HG03565 (cell line): ENCODE measurements around the gene LRMDA.

ENCODE experiments used
- ATAC-seq: cut with Tn5 transposase; IDR thresholded peaks from one replicate; pipeline ENCODE4 v1.9.1; 2021; ENCODE audit warnings: mild to moderate bottlenecking, moderate library complexity; ENCODE audit not compliant: unreplicated experiment

LRMDA gene

GRCh38 chr10:75443362-75443761, 11.9 kb downstream of the LRMDA start:
- no peak for ATAC-seq

- ATAC-seq = no peak
These were observed 13.5 kb downstream of the LRMDA start for GRCh38 chr10:75444781-75445386.

GRCh38 chr10:75446508-75446907, 15.1 kb downstream of the LRMDA start:
- ATAC-seq = no peak

- ATAC-seq = no peak
These were observed 16.7 kb downstream of the LRMDA start for GRCh38 chr10:75448166-75448565.

- ATAC-seq = no peak
These were observed 18.1 kb downstream of the LRMDA start for GRCh38 chr10:75449382-75450074.

- ATAC-seq = no peak
These were observed 18.6 kb downstream of the LRMDA start for GRCh38 chr10:75450075-75450445.

- no peak for ATAC-seq
These were observed 19.5 kb downstream of the LRMDA start for GRCh38 chr10:75450644-75451640.

- ATAC-seq = no peak
These were observed 20.4 kb downstream of the LRMDA start for GRCh38 chr10:75451831-75452230.

GRCh38 chr10:75452997-75453396, 21.6 kb downstream of the LRMDA start:
- no peak for ATAC-seq

- no peak for ATAC-seq
These were observed 24.7 kb downstream of the LRMDA start for GRCh38 chr10:75456122-75456521.

GRCh38 chr10:75460059-75460458, 28.6 kb downstream of the LRMDA start:
- no peak for ATAC-seq

- ATAC-seq = no peak
These were observed 30.5 kb downstream of the LRMDA start for GRCh38 chr10:75461672-75462649.

- ATAC-seq = no peak
These were observed 31.4 kb downstream of the LRMDA start for GRCh38 chr10:75462865-75463264.

- ATAC-seq = no peak
These were observed 33.3 kb downstream of the LRMDA start for GRCh38 chr10:75464478-75465449.

- ATAC-seq = no peak
These were observed 34.0 kb downstream of the LRMDA start for GRCh38 chr10:75465450-75465827.

- no peak for ATAC-seq
These were observed 34.6 kb downstream of the LRMDA start for GRCh38 chr10:75466001-75466400.

GRCh38 chr10:75466886-75467285, 35.5 kb downstream of the LRMDA start:
- ATAC-seq = no peak

GRCh38 chr10:75468612-75469005, 37.2 kb downstream of the LRMDA start:
- no peak for ATAC-seq

GRCh38 chr10:75469006-75469616, 37.7 kb downstream of the LRMDA start:
- no peak for ATAC-seq
